HG03575 (cell line): ENCODE data around the gene FBXL16.
"Not testable (repeated sequence)": the region's sequence is repeated elsewhere in the genome, so short reads cannot be mapped to it uniquely, and the experiment has no call there.

Experiments used
- ATAC-seq: cut with Tn5 transposase; IDR thresholded peaks from one replicate; pipeline ENCODE4 v1.9.1; 2021; ENCODE audit not compliant: unreplicated experiment, insufficient number of reproducible peaks, low FRiP score; ENCODE audit errors: extremely low read depth

FBXL16 gene

DNA sequence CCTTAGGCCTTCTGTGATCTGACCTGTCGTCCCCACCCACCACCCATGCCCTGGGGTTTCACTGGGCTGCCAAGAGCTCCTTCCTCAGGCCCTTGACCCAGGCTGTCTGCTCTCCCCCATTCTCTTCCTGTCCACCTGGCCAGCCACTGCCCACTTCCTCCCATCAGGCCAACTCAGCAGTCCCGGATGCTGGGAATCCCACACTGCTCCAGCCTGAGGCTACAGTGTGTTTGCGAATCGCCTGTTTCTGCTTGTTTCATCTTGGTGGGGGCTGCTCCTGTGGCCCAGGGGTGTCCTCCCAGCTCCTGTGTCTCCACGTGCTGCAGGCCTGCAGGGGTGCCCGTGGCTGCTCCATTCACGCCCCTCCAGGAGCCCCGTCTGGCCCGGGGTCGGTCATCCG lies 8.5 kb upstream of the FBXL16 start:
- ATAC-seq, result no peak

DNA sequence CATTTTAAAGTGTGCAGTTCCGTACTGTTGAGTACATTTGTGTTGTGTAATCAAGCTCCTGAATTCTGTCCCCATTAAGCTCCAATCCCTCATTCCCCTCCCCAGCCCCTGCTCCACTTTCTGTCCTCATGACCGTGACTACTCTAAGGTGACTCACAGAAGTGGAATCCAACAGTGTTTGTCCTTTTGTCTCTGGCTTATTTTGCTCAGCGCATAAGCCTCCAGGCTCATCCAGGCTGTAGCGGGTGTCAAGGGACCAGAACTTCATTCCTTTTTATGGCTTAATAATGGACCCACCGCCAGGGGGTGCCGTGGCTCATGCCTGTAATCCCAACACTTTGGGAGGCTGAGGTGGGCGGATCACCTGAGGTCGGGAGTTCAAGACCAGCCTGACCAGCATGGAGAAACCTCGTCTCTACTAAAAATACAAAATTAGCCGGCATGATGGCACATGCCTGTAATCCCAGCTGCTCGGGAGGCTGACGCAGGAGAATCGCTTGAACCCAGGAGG lies 7.2 kb upstream of the FBXL16 start:
- not testable (repeated sequence) for ATAC-seq

DNA sequence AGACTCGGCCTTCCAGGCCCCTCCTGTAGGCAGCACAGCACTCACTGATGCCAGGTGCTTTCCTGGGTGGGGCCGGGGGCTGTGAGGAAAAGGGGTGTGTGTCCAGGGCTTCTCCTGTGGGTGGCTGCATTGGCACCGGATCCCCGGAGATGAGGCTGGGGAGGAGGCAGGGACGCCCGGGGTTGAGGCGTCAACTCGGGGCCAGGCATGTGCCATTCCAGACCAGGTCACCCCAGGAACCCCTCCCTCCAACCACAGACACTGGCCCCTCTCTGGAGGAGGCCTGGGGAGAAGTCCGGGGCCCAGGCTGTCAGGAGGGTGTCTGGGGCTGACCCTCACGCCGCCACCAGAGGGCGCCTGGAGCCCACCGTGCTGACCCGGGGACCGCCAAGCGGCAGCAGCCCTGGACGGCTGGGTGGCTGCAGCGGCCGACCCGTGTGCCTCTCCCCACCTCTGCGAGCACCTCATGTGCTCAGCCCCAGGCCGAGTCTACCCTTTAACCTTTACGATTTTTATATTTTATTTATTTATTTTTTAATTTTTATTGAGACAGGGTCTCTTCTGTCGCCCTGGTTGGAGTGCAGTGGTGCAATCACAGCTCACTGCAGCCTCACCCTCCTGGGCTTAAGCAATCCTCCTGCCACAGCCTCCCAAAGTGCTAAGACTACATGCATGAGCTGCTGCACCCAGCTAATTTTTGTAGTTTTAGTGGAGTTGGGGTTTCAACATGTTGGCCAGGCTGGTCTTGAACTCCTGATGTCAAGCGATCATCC lies 6.1 kb upstream of the FBXL16 start:
- no peak for ATAC-seq

DNA sequence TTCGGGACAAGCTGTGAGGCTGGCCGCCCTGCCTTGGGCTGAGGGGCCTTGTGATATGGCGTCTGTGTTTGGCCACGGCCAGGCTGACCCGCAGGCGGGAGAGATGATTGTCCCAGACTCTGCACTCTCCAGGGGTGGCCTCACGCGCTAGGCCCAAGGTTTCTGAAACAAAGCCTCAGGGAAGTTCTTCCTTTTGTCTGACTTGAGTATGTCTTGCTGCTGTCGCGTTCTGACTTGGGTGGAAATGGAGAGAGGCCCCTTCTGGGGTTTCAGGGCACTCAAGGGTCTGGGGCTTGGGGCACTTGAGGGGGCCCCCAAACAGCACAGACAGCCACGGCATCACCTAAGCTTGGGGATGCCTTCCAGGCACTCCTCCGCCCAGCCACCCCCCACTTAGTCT lies 5.5 kb upstream of the FBXL16 start:
- ATAC-seq, result no peak

DNA sequence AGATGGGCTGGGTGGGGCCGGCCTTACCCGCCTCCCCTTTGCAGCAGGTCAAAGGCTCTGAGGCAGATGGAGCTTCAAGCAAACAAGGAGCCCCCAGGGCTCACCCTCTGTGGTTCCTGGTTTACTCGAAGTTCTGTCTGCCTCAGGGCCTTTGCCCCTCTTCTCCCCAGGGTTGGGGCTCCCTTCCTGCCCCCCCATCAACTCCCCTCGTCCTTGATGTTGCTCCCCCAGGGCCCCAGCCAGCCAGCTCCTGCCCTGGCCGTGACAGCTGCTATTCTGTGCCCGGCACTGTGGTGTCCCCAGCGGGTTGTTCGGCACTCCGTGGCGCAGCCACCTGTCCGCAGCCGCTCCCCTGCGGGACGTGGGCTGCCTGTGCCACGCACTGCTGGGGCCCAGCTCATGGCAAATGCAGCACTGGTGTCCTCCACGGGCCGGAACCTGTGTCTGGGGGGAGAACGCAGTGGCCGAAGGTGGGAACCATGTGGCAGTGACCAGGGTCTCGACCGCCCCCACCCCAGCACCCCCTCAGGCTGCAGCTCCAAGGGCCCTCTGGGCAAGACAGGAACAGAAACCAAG lies 5.0 kb upstream of the FBXL16 start:
- ATAC-seq, result no peak

DNA sequence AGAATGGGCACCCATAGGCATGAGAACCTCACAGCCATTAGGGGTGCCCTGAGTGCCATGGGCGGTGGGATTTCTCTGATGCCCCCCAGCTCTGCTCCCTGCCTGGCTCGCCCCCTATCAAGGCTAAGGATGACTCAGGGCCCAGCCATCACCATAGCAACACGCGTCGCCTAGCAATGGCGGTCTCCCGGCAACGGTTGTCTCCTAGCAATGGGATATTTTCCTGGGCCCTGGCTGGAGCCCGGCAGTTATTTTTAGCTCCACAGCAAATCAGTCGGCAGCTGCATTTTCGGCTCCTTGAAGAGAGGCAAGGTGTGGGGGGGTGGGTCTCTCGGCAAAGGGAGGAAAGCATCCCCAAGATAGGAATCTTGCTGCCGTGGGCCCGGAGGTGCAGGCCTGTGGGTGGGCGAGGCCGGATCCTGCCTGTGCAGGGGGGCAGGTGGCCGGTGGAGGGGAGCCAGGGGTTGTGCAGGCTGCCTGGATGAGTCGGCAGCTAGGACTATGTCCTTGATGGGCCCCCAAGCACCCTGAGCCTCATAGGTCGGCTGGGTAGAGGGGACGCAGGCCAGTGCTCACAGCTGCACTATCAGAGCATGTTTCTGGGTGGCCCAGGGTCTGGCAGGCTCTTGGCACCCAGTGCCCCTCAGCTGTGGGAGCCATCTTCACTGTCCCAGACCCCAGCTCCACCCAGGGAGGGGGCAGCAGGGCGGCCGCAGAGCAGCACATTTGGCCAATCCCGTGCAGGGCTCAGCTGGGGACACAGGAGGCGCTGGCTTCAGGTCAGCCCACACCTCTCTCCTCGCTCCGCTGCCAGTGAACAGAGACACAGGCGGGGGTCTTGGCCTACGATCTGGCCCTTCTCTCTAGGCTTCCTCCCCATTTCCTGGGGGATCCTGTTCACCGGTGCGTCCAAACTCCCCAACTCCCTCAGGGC lies 4.2 kb upstream of the FBXL16 start:
- ATAC-seq, result no peak

DNA sequence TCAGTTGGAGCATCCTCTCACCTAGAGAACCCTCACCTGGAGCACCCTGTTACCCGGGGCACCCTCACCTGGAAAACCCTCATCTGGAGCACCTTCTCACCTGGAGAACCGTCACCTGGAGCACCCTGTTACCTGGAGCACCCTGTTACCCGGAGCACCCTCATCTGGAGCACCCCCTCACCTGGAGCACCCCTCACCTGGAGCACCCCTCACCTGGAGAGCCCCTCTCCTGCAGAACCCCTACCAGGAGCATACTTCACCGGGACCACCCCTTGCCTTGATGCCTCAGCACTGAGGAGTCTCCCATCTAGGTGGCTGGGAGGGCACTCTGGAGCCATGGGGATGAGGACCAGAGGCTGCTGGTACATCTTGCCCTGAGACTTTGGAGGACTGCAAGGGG lies 3.4 kb upstream of the FBXL16 start:
- ATAC-seq, result no peak

DNA sequence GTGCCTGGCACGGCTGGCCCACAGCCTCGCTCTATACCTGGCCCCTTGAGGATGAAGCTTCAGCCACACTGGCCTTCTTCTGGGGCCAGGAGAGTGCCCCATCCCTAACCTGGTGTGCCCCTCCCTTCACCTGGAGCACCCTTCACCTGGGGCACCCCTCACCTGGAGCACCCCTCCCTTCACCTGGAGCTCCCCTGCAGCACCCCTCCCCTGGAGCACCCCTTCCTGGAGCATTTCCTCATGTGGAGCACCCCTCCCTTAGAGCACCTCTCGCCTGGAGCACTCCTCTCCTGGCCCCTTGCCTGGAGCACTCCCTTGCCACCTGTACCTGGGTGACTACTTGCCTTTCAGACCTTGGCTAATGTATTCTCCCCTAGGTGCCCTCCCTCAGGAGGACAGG lies 2.4 kb upstream of the FBXL16 start:
- no peak for ATAC-seq

DNA sequence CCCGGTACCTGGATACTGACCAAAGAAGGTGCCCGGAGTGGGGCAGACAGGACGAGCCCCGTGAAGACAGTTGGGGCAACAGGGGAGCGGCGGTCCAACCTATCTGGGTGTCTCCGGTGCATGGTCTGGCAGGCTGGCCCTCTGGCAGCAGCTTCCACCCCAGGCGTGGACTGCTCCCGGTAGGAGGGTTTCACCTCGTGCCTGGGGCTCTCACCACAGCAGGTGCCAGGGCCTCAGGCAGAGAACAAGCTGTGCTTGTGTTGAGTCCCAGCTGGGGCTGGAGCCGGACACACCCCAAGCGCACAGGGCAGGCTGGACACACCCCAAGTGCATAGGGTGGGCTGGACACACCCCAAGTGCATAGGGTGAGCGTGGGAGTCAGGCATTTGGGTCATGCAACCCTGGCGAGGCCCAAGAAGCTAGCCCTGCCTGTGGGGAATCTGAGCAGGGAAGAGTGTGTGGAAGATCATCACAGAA lies 1.5 kb upstream of the FBXL16 start:
- ATAC-seq, result no peak

DNA sequence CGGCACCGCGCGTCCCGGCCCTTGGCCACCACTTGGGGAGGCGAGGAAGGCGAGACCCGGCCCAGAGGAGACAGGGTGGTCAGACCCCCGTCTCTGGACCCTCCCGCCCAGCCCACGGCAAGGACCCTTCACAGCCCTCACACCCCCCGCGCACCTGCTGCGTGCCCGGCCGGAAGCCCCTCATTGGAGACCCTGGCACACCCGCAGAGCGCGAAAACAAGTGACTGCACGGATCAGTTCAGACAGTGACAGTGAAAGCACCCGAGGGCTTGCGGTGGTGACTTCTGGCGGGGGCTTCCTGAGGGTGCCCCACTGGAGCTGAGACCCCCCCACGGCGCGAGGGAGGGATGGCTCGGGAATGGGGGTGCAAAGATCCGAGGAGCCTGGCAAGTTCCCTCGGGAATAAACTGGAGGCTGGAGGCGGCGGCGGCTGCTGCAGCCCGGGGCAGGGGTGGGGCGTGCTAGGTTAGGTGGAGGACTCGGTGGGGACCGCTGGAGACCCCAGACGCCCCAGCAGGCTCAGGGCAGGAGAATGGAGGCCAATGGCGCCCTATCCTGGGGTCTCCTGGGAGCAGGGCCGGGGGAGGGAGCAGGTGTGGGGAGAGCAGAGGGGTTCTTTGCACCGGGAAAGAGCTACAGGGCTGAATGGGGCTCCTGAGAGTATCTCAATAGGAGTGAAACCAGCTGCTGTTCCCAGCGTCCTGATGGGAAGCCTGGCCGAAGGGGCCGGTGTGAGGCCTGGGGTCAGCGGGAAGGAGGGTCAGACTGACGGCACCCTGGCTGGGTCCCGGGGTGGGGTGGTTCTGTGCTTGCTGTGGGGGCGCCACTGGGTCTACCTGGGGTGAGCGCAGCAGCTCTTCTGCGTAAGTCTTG lies 824 bp upstream of the FBXL16 start:
- ATAC-seq, result no peak

DNA sequence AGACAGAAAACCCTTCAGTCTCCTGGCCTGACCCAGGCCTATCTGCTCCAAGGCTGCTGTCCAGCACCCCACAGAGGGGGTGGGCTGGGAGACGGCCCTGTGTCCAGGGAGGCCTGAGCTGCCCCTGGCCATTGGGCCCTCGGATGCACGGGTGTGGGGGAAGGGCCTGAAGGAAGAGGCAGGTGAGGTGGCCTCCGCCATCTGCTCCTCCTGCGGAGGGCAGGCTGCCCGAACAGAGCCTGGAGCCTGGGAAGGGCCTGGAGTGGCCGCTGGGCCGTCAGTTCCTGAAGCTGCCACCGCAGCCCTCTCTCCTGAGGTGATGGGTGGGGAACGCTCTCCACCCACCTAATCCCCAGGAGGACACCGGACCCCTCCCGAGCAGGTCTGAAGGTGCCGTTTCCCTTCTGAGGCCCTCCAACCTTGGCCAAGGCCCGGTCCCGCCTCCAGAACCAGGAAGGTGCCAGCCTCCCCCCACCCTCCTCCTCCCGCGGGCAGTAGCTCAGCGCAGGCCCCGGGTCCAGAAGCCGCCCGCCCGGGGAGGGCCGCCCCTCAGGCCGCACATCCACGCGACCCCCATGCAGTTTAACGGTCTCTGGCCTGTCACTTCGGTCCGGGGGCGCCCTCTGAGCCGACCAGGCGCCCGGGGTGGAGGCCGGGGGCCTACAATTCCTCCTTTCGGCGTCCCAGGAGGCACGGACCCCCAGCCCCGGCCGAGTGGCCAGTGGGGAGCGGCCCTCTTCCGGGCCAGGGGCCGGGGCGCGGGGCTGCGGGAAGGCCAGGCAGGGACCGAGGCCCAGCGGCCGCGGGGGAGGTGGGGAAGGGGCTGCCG lies 835 bp downstream of the FBXL16 start:
- no peak for ATAC-seq

DNA sequence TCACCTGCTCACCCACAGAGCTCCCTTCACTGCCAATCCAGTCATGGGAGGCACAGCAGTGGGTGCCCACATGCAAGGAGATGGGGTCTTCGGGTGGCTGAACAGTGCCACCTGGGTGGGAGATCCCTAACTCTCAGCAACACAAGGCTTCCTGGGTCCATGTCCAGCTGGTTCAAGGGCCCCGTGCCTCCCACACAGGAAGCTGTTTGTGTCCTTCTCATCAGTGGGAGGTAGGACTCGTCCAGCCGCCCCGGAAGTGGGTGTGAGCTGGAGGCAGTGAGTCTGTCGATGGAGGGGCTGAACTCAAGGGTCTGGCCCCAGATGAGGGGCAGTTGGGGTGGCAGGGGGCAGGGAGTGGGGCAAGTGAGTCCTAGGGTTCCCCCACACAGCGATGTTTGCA lies 1.6 kb downstream of the FBXL16 start:
- no peak for ATAC-seq

DNA sequence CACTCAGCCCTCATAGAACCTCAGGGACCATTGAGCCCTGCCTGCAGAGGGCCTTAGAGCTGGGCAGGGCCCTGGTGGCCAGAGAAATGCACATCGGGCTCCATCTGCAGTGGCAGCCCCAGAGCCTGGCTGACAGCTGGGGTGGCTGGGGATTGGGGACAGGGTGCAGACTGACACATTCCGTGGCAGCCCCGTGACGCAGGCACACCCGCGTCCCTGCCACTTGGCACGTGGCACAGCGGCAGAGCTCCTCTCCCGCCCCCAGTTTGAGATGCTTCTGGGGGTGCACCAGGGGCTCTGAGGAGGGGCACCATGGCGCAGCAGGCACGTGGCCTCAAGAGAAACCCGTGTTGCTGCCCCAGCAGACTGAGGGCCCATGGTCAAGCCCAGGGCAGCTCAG lies 2.2 kb downstream of the FBXL16 start:
- no peak for ATAC-seq

DNA sequence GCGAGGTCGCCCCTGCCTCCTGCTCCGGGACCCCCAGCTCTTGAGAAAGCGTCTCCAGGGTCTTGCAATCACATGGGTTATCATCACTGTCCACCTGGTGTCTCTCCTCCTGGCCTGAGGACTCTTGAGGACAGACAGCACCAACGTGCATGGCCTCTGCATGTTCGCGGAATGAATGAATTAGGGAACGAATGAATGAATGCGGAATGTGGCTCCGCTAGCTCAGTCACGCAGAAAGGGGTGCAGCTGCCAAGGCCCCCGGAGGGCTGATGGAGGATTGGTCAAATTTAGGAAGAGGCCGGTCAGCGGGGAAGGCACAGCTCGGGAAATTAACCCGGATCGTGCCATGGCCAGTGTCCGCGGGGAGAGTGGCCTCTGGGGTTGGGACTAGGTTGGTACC lies 3.3 kb downstream of the FBXL16 start:
- no peak for ATAC-seq

DNA sequence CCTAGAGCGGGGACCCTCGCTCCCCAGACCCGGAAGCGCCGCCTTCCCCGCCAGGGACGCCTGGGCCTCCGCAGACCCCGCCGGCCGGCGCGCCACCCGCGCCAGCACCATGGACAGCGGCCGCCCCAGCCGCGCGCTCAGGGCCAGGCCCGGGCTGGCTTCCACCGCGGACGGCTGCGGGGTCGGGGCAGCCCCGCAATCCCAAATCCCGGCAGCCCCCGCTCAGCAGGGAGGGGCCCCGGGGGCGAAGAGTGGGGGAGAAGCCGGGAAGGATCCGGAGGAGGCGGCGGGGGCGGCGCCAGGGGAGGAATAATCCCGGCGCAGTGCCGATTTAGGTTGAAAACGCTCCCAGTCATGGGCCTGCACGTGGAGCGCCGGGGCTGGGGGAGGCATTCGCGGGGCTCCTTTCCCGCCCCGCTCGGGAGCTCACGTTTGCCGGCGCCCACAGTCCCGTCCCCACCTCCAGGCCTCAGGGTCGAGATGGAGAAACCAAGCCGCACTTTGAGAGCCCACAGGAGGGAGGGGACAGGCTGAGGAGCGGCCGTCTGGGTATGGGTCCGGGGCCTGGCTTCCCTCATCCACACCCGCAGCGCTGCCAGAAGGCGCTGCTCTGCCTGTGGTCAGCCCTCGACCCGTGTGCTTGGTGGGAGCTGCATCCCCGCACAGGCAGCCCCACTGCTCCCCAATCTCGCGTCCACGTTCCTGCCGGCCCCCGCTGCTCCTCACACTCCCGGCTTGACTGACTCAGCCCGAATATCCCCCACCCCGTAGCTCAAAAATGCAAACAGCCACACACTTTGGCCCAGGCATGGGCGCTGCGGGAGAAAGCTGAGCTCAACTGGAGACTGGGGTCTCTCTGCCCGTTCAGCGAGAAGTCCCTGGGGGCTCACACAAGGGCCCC lies 4.7 kb downstream of the FBXL16 start:
- ATAC-seq, result no peak

DNA sequence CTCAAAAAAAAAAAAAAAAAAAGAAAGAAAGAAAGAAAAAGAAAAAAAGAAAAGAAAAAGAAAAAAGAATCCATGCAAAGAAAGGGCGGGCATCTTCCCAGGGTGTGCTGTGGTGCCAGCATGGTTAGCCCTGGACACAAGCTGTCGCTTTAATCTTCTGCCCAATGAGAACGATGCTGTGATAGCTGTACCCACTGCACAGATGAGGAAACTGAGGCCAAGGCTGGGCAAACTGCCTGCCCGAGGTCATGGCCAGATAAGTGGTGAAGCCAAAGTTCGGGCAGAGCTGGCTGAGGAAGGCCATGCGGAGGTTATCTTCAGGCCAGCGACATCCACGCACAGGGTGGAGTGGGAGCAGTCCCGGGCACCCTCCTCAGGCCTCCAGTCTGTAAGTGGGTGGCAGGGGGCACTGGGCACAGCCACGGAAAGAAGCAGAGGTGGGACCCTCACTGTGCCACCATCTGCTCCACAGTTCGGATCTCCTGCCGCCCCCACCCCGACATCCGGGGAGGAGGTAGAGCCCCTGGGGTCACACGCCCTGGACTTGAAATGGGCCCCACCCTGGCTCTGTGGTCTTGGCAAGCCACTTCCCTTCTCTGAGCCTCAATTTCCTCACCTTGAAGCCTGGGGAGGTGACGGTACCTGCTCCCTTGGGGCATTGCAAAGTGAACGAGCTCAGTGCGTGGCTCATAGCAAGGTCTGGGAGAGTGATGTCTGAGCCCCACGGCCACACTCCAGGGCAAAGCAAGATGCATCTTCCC lies 6.5 kb downstream of the FBXL16 start:
- ATAC-seq, result no peak
